ACC112 (cell line): Measurements from ENCODE around the gene USP48.

Source experiments
- H2AFZ ChIP-seq: fragments of 200-600 bp; sonication (generic); one replicate; pipeline ENCODE4 v1.6.0; 2017; ENCODE audit warnings: antibody characterized with exemption, low read length; ENCODE audit not compliant: unreplicated experiment
- H3K27ac ChIP-seq: fragments of 200-600 bp; sonication (generic); 2 replicates; pipeline ENCODE4 v1.5.1; 2014; ENCODE audit warnings: low read depth, mild to moderate bottlenecking, antibody characterized with exemption, low read length, moderate library complexity
- H3K27me3 ChIP-seq: fragments of 200-600 bp; sonication (generic); 2 replicates; pipeline ENCODE4 v1.6.1; 2014; ENCODE audit warnings: mild to moderate bottlenecking, antibody characterized with exemption, low read length, moderate library complexity, mixed read lengths; ENCODE audit not compliant: insufficient read depth
- H3K36me3 ChIP-seq: fragments of 200-600 bp; sonication (generic); 2 replicates; pipeline ENCODE4 v1.6.1; 2016; ENCODE audit warnings: mild to moderate bottlenecking, antibody characterized with exemption, low read length, moderate library complexity, mixed read lengths; ENCODE audit not compliant: insufficient read depth
- H3K4me1 ChIP-seq: fragments of 200-600 bp; sonication (generic); one replicate; pipeline ENCODE4 v1.6.1; 2016; ENCODE audit warnings: low read length, mixed read lengths; ENCODE audit not compliant: insufficient read depth, unreplicated experiment, control insufficient read depth
- H3K4me3 ChIP-seq: fragments of 200-600 bp; sonication (generic); 2 replicates; pipeline ENCODE4 v1.5.1; 2014; ENCODE audit warnings: mild to moderate bottlenecking, low read depth, low read length
- H3K79me2 ChIP-seq: fragments of 200-600 bp; sonication (generic); one replicate; pipeline ENCODE4 v1.6.0; 2016; ENCODE audit warnings: low read length; ENCODE audit not compliant: control insufficient read depth, unreplicated experiment, insufficient read depth

The USP48 gene

DNA sequence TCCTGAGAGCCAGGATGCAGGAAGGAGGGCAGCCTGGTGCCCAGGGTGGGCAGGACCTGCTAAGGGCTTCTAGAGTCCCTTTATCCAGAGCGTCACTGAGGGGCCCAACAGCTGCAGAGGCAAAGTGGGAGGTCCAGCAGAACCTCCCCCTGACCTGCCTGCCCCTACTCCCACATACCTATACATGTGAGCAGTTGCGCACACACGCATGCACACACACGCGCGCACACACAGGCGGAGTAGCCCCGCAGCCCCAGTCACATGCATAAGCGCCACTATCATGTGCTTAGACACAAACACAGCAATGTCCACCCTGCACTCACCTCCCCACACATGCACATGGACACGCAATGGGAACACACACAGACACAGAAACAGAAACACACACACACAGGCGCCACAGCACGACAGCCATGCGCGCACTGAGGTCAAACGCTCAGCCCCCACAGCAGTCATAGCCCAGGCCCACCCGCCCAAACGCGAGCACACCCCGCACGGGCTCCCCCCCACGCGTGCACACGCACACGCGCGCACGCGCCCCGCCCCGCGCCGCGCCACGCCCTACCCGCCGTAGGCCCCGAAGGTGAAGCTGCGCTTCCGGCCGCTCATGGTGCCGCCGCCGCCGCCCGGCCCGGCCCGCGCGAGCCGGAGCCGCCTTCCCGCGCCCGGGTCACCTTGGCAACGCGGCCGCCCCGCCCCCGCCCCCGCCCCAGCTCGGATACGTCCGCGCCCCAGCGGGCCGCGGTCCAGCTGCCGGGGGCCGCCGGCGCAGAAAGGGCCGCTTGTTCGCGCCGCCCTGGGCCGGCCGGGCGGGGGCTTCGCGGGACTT, 131.5 kb downstream of the USP48 start:
- Histone ChIP-seq H3K4me3 (peak overlapping the region; percentile 65), H3K4me1 (peaks cover 6% of the 10 kb centered on the region), H3K27me3 (peaks cover 40% of the 10 kb centered on the region), H2AFZ (no peak overlapping the region), H3K36me3 (no peaks in the 10 kb centered on the region), H3K27ac (no peak overlapping the region), H3K79me2 (no peaks in the 10 kb centered on the region)

DNA sequence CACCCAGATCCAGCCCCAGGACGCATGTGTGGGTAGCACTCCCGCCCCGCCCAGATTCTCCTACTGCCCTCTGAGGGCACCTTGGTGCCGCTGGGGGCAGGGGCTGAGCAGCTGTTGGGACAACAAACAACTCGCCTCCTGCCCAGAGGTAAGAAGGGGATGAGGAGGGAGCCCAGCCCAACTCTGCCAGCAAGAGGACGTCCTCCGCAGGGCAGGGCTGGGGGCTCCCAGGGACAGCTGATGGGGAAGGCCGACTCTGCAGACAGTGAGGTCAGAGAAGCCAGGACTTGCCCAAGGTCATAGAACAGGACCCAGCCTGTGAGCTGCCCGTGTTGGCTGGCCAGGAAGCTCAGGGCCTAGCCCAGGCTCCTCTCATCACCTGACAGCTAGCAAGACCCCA, 132.5 kb downstream of the USP48 start:
- peaks cover 6% of the 10 kb centered on the region for H3K4me1 ChIP-seq

DNA sequence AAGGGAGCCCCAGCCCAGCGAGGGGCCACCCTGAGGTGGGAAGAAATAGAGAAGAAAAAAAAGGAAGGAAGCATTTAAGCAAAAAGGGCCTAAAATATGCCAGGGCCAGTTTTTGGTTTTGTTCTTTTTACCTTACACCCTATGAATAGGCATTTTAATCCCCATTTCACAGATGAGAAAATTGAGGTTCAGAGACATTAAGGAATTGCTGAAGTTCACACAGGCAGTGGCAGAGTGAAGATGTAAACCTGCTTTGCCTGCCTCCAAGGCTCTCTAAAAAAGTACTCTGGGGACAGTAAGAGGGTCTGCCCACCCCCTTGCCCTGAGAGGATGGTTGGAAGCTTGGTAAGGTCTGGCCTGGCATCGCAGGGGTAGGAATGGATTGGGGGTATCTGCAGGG, 133.6 kb downstream of the USP48 start:
- no peak overlapping the region for H3K4me3 ChIP-seq
- no peaks in the 10 kb centered on the region for H3K36me3 ChIP-seq
- H3K27me3 ChIP-seq, result peaks cover 40% of the 10 kb centered on the region
- H3K79me2 ChIP-seq, result no peaks in the 10 kb centered on the region
- H2AFZ ChIP-seq, result no peak overlapping the region
- H3K27ac ChIP-seq, result no peak overlapping the region
- H3K4me1 ChIP-seq, result peaks cover 6% of the 10 kb centered on the region

More for the DNA sequence above, 132.5 kb downstream of the USP48 start:
- peaks cover 40% of the 10 kb centered on the region for H3K27me3 ChIP-seq
- H3K4me3 ChIP-seq, result no peak overlapping the region
- H3K79me2 ChIP-seq, result no peaks in the 10 kb centered on the region
- H2AFZ ChIP-seq, result no peak overlapping the region
- H3K27ac ChIP-seq, result no peak overlapping the region
- H3K36me3 ChIP-seq, result no peaks in the 10 kb centered on the region

DNA sequence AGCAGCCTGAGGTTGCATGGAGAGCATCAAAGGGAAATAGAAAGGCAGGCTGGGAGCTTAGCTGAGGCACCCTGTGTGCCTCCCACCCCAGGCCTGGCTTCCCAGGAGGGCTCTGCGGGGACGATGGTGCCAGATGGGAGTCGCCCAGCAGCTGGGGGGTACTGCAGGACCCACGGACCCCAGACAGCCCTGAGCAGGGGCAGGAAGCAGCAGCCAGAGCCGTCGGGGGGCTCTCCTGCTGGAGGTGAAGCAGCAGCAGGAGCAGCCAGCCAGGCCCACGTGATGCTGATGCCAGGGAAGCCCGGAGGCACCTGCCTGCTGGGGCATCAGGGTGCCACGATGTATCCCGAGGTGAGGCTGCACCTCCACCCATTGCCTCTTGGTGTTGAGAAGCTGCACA, 134.2 kb downstream of the USP48 start:
- Histone ChIP-seq H3K4me3 (no peak overlapping the region), H3K4me1 (peaks cover 6% of the 10 kb centered on the region), H3K27me3 (peaks cover 42% of the 10 kb centered on the region), H2AFZ (no peak overlapping the region), H3K27ac (no peak overlapping the region), H3K36me3 (no peaks in the 10 kb centered on the region), H3K79me2 (no peaks in the 10 kb centered on the region)

DNA sequence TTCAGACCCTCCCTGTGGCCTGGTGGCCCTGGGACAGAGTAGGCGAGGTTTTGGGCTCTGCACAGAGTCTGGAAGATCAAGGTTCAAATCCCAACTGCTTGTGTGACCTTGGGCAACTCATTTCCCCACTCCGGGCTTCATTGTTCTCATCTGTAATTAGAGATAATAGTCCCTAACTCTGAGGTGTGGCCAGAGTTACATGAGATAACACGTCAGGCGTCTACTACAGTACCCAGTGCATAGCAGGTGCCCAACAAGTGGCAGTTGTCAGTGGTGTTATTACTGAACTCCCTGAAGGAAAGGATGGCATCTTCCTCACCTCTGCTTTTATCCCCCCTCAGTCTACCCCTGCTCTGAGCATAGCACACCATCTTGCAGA, 134.6 kb downstream of the USP48 start:
- Histone ChIP-seq H3K36me3 (no peaks in the 10 kb centered on the region), H3K4me1 (peaks cover 6% of the 10 kb centered on the region)

DNA sequence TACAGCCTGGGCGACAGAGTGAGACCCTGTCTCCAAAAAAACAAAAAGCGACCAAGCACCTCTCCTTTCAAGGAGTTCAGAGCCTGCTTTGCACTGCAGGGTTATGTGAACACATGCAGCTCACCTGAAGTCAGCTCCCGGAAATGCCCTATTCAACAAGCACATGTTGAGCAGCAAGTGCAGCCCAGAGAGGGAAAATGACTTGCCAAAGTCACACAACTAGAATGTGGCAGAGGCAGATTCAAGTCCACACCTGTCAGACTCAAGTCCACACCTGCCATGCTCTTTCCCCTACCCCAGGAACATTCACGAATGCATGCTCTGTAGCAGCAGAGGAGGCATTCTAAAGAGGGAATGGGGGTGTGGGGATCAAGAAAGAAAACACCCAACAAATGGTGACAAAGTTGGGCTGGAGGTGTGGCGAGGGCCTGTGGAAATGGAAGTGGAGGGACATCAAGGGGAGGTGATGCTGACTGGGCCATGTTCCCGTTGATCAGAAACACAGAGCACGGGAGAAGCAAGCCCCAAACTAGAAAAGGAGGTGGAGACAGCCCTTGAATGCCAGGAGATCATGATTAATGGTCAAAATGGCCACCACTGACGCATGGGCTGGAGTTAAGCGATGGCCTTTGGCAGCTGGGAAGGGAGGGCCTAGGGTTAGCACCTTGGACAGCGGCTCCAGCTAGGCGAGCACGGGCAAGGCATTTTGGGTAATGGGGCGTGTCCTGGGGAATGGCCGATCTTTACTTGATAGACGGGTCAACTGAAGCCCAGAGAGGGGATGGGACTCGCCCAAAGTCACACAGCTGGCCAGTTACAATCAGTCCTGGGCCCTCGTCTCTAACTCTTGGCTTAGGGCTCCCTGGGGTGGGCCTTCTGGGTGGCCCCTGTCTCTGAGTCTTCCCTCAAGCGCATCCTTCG, 135.3 kb downstream of the USP48 start:
- Histone ChIP-seq H3K27ac (no peak overlapping the region), H3K4me3 (no peak overlapping the region), H3K27me3 (peaks cover 40% of the 10 kb centered on the region), H3K79me2 (no peaks in the 10 kb centered on the region), H3K36me3 (no peaks in the 10 kb centered on the region), H2AFZ (no peak overlapping the region), H3K4me1 (peaks cover 6% of the 10 kb centered on the region)

More for the DNA sequence above, 134.6 kb downstream of the USP48 start:
- Histone ChIP-seq H3K4me3 (no peak overlapping the region), H2AFZ (no peak overlapping the region), H3K27ac (no peak overlapping the region), H3K79me2 (no peaks in the 10 kb centered on the region), H3K27me3 (peaks cover 44% of the 10 kb centered on the region)

DNA sequence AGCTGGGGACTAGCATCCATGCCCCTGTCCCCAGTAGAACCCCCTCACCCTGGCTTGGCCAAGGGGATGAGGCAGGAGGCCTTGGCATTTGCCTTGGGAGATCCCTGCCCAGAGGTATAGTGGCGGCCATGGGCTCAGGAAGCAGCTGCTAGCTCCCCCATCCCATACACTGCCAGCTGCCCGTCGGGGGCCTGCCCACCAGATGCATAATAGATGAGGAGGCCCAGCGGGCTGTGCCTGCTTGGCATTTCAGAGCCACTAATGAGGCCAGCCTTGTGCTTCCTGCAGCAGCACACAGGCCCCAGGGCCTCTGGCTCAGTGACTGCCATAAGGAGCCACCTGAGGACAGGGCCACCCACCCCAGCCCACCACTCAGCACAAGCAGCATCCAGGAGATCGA, 137.4 kb downstream of the USP48 start:
- H3K4me1 ChIP-seq, result no peaks in the 10 kb centered on the region
- H3K27ac ChIP-seq, result no peak overlapping the region
- H3K36me3 ChIP-seq, result no peaks in the 10 kb centered on the region
- H3K27me3 ChIP-seq, result peaks cover 23% of the 10 kb centered on the region
- H2AFZ ChIP-seq, result no peak overlapping the region
- no peaks in the 10 kb centered on the region for H3K79me2 ChIP-seq
- H3K4me3 ChIP-seq, result no peak overlapping the region

DNA sequence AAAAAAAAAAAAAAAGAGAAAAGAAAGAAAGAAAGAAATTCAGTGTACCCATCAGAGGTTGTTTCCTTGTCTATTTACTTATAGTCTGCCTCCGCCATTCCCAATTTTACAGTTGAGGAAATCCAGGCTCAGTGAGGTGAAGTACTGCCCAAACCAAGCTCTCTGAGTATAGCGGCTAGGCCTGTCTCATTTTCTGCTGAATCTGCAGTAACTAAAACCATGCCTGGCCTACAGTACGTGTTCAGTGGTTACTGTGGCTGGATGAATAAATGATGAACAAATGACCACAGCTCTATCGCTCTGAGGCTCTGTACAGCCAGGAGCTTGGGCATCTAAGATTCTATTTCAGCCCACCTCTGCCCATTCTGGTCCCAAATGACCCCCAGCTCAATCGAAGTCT, 138.0 kb downstream of the USP48 start:
- peaks cover 18% of the 10 kb centered on the region for H3K27me3 ChIP-seq
- no peak overlapping the region for H3K4me3 ChIP-seq
- no peak overlapping the region for H3K27ac ChIP-seq
- no peak overlapping the region for H2AFZ ChIP-seq
- H3K79me2 ChIP-seq, result no peaks in the 10 kb centered on the region
- H3K36me3 ChIP-seq, result no peaks in the 10 kb centered on the region
- no peaks in the 10 kb centered on the region for H3K4me1 ChIP-seq

DNA sequence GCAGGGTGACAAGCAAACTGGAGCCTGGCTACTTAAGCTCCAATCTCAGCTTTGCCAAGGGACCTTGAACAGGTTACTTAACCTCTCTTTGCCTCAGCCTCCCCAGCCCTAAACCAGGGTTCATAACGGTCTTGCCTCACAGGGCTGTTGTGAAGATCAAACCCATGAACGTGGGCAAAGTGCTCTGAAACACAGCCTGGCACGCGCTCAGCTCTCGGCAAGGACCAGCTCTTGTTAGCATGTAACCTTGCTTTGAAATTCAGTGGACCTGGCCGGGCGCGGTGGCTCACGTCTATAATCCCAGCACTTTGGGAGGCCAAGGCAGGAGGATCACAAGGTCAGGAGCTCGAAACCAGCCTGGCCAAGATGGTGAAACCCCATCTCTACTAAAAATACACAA, 138.6 kb downstream of the USP48 start:
- Histone ChIP-seq H3K4me3 (no peak overlapping the region), H2AFZ (no peak overlapping the region), H3K79me2 (no peaks in the 10 kb centered on the region), H3K27ac (no peak overlapping the region), H3K36me3 (no peaks in the 10 kb centered on the region), H3K4me1 (no peaks in the 10 kb centered on the region), H3K27me3 (peaks cover 13% of the 10 kb centered on the region)

DNA sequence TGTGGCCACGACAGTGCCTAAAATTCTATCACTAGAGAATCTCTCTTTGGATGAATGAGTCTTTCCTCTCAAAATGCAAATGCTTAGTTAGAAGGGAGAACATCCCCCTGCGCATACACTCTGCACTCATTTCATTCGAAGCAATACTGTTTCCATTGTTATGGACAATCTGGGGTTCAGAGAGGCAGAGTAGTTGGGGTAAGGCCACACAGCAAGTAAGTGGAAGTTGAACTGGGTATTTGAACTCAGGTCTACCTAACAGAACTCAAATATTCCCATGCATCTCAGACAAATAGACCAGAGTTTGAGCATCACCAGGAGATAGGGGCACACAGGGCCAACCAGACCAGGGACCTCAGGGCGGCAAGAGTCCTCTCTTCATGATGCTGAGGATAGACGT, 139.3 kb downstream of the USP48 start:
- Histone ChIP-seq H3K36me3 (no peaks in the 10 kb centered on the region), H3K27ac (no peak overlapping the region), H2AFZ (no peak overlapping the region), H3K27me3 (peaks cover 6% of the 10 kb centered on the region), H3K4me1 (peaks cover 6% of the 10 kb centered on the region), H3K79me2 (no peaks in the 10 kb centered on the region), H3K4me3 (no peak overlapping the region)
